Esophagus squamous epithelium (tissue), 4 donors: Measurements from ENCODE around the gene SPG11.

Experiments
- CTCF ChIP-seq, 6 experiments: fragments of 450-650 bp in 4 of 6; fragments of 200-600 bp in 2 of 6; sonication (generic) in 2 of 6; IDR thresholded peaks; one replicate each; pipeline ENCODE4 v1.5.1; 2016 to 2019; ENCODE audit warnings: antibody characterized with exemption in 6 of 6, mild to moderate bottlenecking in 4 of 6, moderate library complexity in 4 of 6
- POLR2A ChIP-seq, 4 donors: fragments of 450-650 bp; IDR thresholded peaks; one replicate each; pipeline ENCODE4 v1.6.1; 2017; ENCODE audit warnings: antibody characterized with exemption in 4 of 4, mild to moderate bottlenecking in 4 of 4, moderate library complexity in 3 of 4

- no peak for TF ChIP-seq CTCF (IDR thresholded peaks at IDR 0.05)
- no peak for TF ChIP-seq POLR2A (IDR thresholded peaks at IDR 0.05)
Measured at GRCh38 chr15:44568338-44568737, 95.1 kb downstream of the SPG11 start.
